ENCODE data around the gene TMSB4X. TPM values are rescaled to one million over a fixed set of nuclear protein-coding genes. Genes with fewer than 3 reads are reported as not detected.

The TMSB4X gene
- total and polyA plus RNA-seq, 2 of the 13 experiments (the other 11 are each of a cell fraction or from before 2014, with no cell fraction given): 10.5 to 29.6 TPM

DNA sequence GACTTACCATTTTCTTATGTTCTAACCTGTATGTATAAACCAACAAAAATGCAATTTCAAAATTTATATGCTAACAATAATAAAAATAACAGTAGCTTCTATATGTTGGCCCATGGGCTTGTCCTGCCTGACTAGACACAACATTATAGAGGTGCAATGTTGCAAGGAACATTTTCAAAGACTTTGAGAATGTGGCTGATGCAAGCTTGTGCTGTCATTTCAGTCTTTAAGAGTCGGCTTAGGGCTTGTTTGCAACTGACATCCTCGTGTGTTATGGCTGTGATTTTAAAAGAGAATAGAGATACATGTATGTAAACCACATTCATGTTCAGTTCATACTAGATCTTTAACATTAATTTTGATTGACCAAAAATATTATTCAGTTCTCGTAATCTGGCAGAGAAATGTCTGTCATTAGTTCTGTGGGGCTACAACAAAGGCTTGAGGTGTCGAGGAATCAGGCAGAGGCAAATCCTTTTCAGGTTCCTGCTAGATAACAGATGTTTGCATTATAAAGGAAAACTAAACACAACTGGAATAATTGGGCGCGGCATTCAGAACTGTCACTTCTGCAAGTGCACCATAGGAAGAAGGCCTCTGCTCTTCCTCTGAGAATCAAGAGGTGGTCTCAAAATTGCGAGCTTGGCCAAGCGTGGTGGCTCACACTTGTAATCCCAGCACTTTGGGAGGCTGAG lies 13.1 kb downstream of the TMSB4X start:
- Histone ChIP-seq H3K36me3 (replicated peaks in 1 of 2; ENCODE audit: control insufficient read depth in 1 of 2, insufficient read depth in 2 of 2, low read length in 2 of 2) (no peaks in the 10 kb centered on the region), H2AFZ (ENCODE audit: low read length) (no peak overlapping the region), H3K9ac (ENCODE audit: insufficient read depth, low read depth, low read length) (no peak overlapping the region), H3K4me3 (replicated peaks in 1 of 3; ENCODE audit: insufficient read depth in 1 of 3, low read depth in 2 of 3, low read length in 3 of 3) (no peak overlapping the region), H3K27me3 (ENCODE audit: control insufficient read depth in 1 of 2, insufficient read depth in 2 of 2, low read length in 2 of 2) (no peaks in the 10 kb centered on the region), H4K20me1 (ENCODE audit: insufficient read depth, low read length) (no peaks in the 10 kb centered on the region), H3K27ac (ENCODE audit: extremely low read length, insufficient read depth, low read length) (no peak overlapping the region), H3K79me2 (ENCODE audit: insufficient read depth, low read length) (no peaks in the 10 kb centered on the region), H3K4me1 (ENCODE audit: insufficient read depth, low read length) (peaks cover 9% of the 10 kb centered on the region), H3K4me2 (ENCODE audit: low read depth, low read length) (peak overlapping the region; percentile 27; the same call in 1 of the 2 replicates), H3K9me3 (ENCODE audit: low read length) (no peaks in the 10 kb centered on the region)
- FAIRE-seq (no peak), ATAC-seq (no peak; the same call in 2 of the 3 replicates), DNase-seq (ENCODE audit: low spot score) (peak; percentile 5)
- intact Hi-C loops (cut with micrococcal nuclease; ENCODE audit: unreplicated experiment): no loop called here
- BruUV-seq (replicated peaks): no TSS peak
- 23% methylated on average over 8 of the region's 8 CpGs for WGBS (ENCODE audit: low lambda C conversion rate)
- in situ Hi-C loops (cut with HindIII; ENCODE audit: extremely low pct_ligation_motif_present, low pct_unique_long_range_greater_than_20kb): no loop called here
- ChIA-PET CTCF (ENCODE audit: low intra/inter-chr PET ratio, low total read pairs) (no interaction called here), POLR2A (no interaction called here)
- TF ChIP-seq PRDM15 (CRISPR knock-in tag; IDR thresholded peaks at IDR 0.05): no peak
- TF ChIP-seq JUN (CRISPR knock-in tag; IDR thresholded peaks at IDR 0.05): no peak
- no peak for TF ChIP-seq SOX13 (IDR thresholded peaks at IDR 0.05)
- TF ChIP-seq SOX13 (CRISPR knock-in tag; conservative IDR thresholded peaks at IDR 0.05 in 1 of 2, IDR thresholded peaks at IDR 0.05 in 1 of 2): peak in 1 of 2 experiments; percentile 31; a peak in 1 of 4 replicates
- peak; percentile 92 for TF ChIP-seq BCL6 (CRISPR knock-in tag; IDR thresholded peaks at IDR 0.05)
- no peak for TF ChIP-seq EP300 (IDR thresholded peaks at IDR 0.05; ENCODE audit: low read depth in 2 of 2, low read length in 2 of 2)
- TF ChIP-seq EP300 (CRISPR knock-in tag; IDR thresholded peaks at IDR 0.05; ENCODE audit: borderline replicate concordance): no peak
- TF ChIP-seq PTBP1 (IDR thresholded peaks at IDR 0.05; ENCODE audit: low read depth, low read length, poor library complexity, severe bottlenecking): no peak
- 0 out of 4 replicates have a peak, but pooled peaks of 1 of the 2 experiments have one; percentile 35 for TF ChIP-seq ATF4 (CRISPR knock-in tag; IDR thresholded peaks at IDR 0.05)
